D341Med (cell line): ENCODE data around the gene ZNF554.
"Not testable (repeated sequence)": the region's sequence is repeated elsewhere in the genome, so short reads cannot be mapped to it uniquely, and the experiment has no call there.

Experiments
- DNase-seq: peaks from one replicate; pipeline ENCODE4 v3.0.0; 2012; ENCODE audit warnings: low spot score

The ZNF554 gene

DNA sequence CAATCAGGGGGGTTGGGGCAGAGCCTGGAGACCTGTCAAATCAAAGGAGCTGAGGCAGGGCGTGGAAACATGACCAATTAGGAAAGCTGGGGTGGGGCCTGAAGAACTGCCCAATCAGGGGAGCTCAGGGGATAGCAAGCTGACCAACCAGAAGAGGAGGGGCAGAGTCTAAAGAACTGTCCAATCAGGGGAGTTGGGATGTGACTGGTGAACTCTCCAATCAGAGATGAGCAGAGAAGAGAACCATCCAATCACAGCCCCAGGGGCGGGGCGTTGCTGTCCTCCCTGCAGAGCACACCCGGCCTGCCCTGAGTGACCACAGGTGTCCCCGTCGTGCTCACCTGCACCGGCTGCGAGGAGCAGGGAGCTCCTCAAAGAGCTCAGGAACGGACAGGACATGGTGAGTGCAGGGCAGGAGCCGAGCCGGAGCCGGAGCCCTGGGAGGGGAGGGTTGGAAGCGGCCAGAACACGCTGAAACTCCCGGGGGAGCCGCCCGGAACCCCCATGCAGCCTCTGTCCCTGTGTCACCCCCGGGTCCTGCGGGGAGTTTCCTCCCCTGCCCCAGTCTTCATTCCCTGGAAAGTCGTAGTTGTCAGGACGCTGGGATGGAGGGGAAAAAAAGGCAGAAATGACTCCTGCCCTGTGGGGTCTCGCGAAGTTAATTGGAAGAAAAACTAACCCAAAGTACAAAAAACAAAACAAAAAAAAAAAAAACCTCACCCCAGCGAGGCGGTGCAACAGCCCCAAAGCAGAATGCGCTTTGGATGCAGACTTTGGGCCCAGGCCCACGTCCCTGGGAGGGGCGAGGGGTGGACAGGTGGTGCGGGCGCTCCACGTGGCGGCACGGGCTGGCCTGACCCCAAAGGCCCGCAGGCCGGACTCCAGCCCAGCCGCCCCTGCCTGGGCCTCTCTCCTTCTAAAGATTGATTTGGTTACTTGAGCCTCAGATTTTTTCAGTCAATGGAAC lies 47.6 kb downstream of the ZNF554 start, which contains the start of gene ZNF556:
TSS of gene ZNF556 (plus strand) at position 311 of the 967 bp plus-strand sequence. CDS start at position 398, 87 bp downstream.
- peak; percentile 48 for DNase-seq

- no peak for DNase-seq
Observed at GRCh38 chr19:2869618-2870017, 50.0 kb downstream of the ZNF554 start.

- DNase-seq = not testable (repeated sequence)
Observed at GRCh38 chr19:2872175-2872574, 52.5 kb downstream of the ZNF554 start.

GRCh38 chr19:2877398-2878331 lies 58.0 kb downstream of the ZNF554 start:
- no peak for DNase-seq

- no peak for DNase-seq
Observed at GRCh38 chr19:2883686-2884439, 64.2 kb downstream of the ZNF554 start.

GRCh38 chr19:2885736-2886135 lies 66.1 kb downstream of the ZNF554 start:
- no peak for DNase-seq
